B cell (primary cell): ENCODE results near the gene RAP1GAP2. TPM values are rescaled to one million over a fixed set of nuclear protein-coding genes. Genes with fewer than 3 reads are reported as not detected.

Experiments used
- ATAC-seq: fragments of 200-7000 bp; cut with Tn5 transposase; one replicate; pipeline ENCODE4 v1.10.0; 2021; ENCODE audit warnings: low read depth, mild to moderate bottlenecking, moderate number of reproducible peaks, moderate library complexity
- CTCF ChIA-PET: fragments of 350-600 bp; sonication (Branson Sonifier 250); formaldehyde crosslinking; loops from one replicate; lab custom pipeline; 2021; ENCODE audit warnings: antibody characterized with exemption, inconsistent platforms; lab: Charles Lee
- POLR2A ChIA-PET: fragments of 350-600 bp; sonication (Branson Sonifier 250); formaldehyde crosslinking; loops from one replicate; lab custom pipeline; 2021; ENCODE audit warnings: antibody characterized with exemption; lab: Charles Lee
- DNase-seq: peaks from one replicate; pipeline ENCODE4 v3.0.0; 2013
- H2AFZ ChIP-seq: 2 replicates; pipeline ENCODE4 v1.6.1; 2012; ENCODE audit warnings: mild to moderate bottlenecking, low read depth, low read length; ENCODE audit not compliant: insufficient read depth, poor library complexity, severe bottlenecking
- H3K27ac ChIP-seq, 2 donors: 1 replicate in 1 of 2; 2 replicates in 1 of 2; pipeline ENCODE4 v1.5.1; 2012 to 2013; ENCODE audit warnings: low read length in 2 of 2, mild to moderate bottlenecking in 2 of 2, moderate library complexity in 1 of 2
- H3K27me3 ChIP-seq, 4 experiments: fragments of 200-600 bp in 1 of 4; sonication (generic) in 1 of 4; replicated peaks in 1 of 4; 1 replicate in 2 of 4; 2 replicates in 2 of 4; pipeline versions ENCODE4 v1.6.1 to v1.7.0; 2013 to 2016; ENCODE audit warnings: low read length in 3 of 4, mild to moderate bottlenecking in 2 of 4, mixed read lengths in 1 of 4, moderate library complexity in 1 of 4; ENCODE audit not compliant: insufficient read depth in 4 of 4, control insufficient read depth in 3 of 4; ENCODE audit errors: control extremely low read depth in 1 of 4
- H3K36me3 ChIP-seq, 2 experiments: replicated peaks in 1 of 2; 1 replicate in 1 of 2; 2 replicates in 1 of 2; pipeline versions ENCODE4 v1.6.1 to v1.7.1; 2013; ENCODE audit warnings: low read length in 1 of 2; ENCODE audit not compliant: insufficient read depth in 2 of 2, control insufficient read depth in 1 of 2; ENCODE audit errors: control extremely low read depth in 1 of 2, extremely low read depth in 1 of 2
- H3K4me1 ChIP-seq, 2 donors: fragments of 200-600 bp in 1 of 2; sonication (generic) in 1 of 2; 1 replicate in 1 of 2; 2 replicates in 1 of 2; pipeline versions ENCODE4 v1.5.1 to v1.6.1; 2013 to 2017; ENCODE audit warnings: low read length in 2 of 2; ENCODE audit not compliant: control insufficient read depth in 2 of 2, insufficient read depth in 2 of 2
- H3K4me2 ChIP-seq: replicated peaks from 2 replicates; pipeline ENCODE3; 2012; ENCODE audit warnings: mild to moderate bottlenecking, low read depth, low read length; ENCODE audit not compliant: poor library complexity, severe bottlenecking
- H3K4me3 ChIP-seq, 5 experiments: fragments of 200-600 bp in 1 of 5; sonication (generic) in 1 of 5; 1 replicate in 3 of 5; 2 replicates in 2 of 5; pipeline versions ENCODE4 v1.5.1 to v1.7.0; 2011 to 2016; ENCODE audit warnings: low read length in 4 of 5, mild to moderate bottlenecking in 4 of 5, low read depth in 2 of 5, control low read depth in 1 of 5, moderate library complexity in 1 of 5; ENCODE audit not compliant: insufficient read depth in 1 of 5; ENCODE audit errors: control extremely low read depth in 1 of 5, extremely low read depth in 1 of 5
- H3K79me2 ChIP-seq: fragments of 200-600 bp; sonication (generic); one replicate; pipeline ENCODE4 v1.6.0; 2016; ENCODE audit warnings: low read length; ENCODE audit not compliant: control insufficient read depth, insufficient read depth
- H3K9ac ChIP-seq: fragments of 200-600 bp; sonication (generic); 2 replicates; pipeline ENCODE4 v1.6.1; 2017; ENCODE audit warnings: mild to moderate bottlenecking, low read length, moderate library complexity
- H3K9me3 ChIP-seq, 3 donors: one replicate each; pipeline versions ENCODE4 v1.6.1 to v1.7.1; 2013; ENCODE audit warnings: low read length in 2 of 3; ENCODE audit not compliant: control insufficient read depth in 2 of 3, insufficient read depth in 1 of 3; ENCODE audit errors: control extremely low read depth in 1 of 3
- H4K20me1 ChIP-seq: 2 replicates; pipeline ENCODE4 v1.6.0; 2012; ENCODE audit warnings: mild to moderate bottlenecking, low read length; ENCODE audit not compliant: insufficient read depth, control insufficient read depth, poor library complexity, severe bottlenecking
- H3K27ac Mint-ChIP-seq: one replicate; pipeline ENCODE4 v1.8.0; 2021; ENCODE audit warnings: mixed read lengths
- H3K27me3 Mint-ChIP-seq: one replicate; pipeline ENCODE4 v1.8.0; 2021; ENCODE audit warnings: mixed read lengths
- H3K4me1 Mint-ChIP-seq: one replicate; pipeline ENCODE4 v1.8.0; 2021; ENCODE audit warnings: mixed read lengths
- H3K4me3 Mint-ChIP-seq: one replicate; pipeline ENCODE4 v1.8.0; 2021; ENCODE audit warnings: mixed read lengths
- H3K9me3 Mint-ChIP-seq: one replicate; pipeline ENCODE4 v1.8.0; 2022; ENCODE audit warnings: mixed read lengths; ENCODE audit not compliant: insufficient read depth
- EZH2 ChIP-seq: IDR thresholded peaks from 2 replicates; pipeline ENCODE4 v1.6.1; 2012; ENCODE audit warnings: borderline replicate concordance, low read depth, mild to moderate bottlenecking, moderate library complexity, low read length; ENCODE audit not compliant: insufficient read depth, poor library complexity, severe bottlenecking
- WGBS: methylation state at CpG from one replicate; pipeline ENCODE4 v1.1.5; 2013; ENCODE audit warnings: missing lambda C conversion rate; ENCODE audit not compliant: insufficient coverage; 5-methylcytosine and 5-hydroxymethylcytosine counted together
- intact Hi-C: fragments of 100-400 bp; cut with micrococcal nuclease; formaldehyde crosslinking; loops from one replicate; pipeline ENCODE4 v1.10.0; 2022
- polyA plus RNA-seq: library from polyadenylated mRNA; depleted of rRNA; stranded (reverse); fragments of >200 nt; gene quantifications from 2 replicates; pipeline ENCODE4 v1.2.3, GENCODE V29; 2012
- total RNA-seq, 2 donors: library from RNA; stranded (reverse); fragments of 120-200 nt in 1 of 2; gene quantifications; 1 replicate in 1 of 2; 2 replicates in 1 of 2; pipeline versions ENCODE4 v1.2.3 to v1.2.4, GENCODE V29; 2013 to 2022
- TF ChIP-seq, protein P1 (sequence below): fragments of 200-600 bp; IDR thresholded peaks from one replicate; pipeline ENCODE4 v1.8.0; 2022; ENCODE audit warnings: antibody characterized with exemption, mild to moderate bottlenecking

Gene RAP1GAP2
- total and polyA plus RNA-seq, 2 donors (not counting 1 experiment from before 2014, with no cell fraction given) = 14.9 to 16.4 TPM

DNA sequence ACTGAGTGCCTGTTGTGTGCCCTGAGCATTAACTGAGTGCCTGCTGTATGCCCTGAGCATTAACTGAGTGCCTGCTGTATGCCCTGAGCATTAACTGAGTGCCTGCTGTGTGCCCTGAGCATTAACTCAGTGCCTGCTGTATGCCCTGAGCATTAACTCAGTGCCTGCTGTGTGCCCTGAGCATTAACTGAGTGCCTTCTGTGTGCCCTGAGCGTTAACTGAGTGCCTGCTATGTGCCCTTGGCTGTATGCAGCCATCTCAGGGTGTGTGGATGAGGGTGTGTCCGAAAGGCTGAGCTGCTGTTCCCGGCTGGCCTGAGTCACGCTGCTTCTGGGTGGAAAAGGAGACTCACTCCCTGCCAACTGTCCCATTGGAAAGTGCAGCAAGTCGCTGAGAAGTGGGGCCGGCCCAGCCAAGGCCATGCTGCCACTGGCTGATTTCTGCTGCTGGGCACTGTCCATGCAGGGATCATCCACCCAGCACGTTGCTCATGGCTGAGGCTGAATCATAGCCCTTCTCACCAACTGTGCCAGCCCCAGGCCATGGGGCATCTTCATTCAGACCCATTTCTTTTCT, 153.3 kb downstream of the RAP1GAP2 start:
- Mint-ChIP-seq H3K4me1 (peaks cover 2% of the 10 kb centered on the region), H3K27ac (no peak overlapping the region), H3K27me3 (no peaks in the 10 kb centered on the region), H3K4me3 (no peak overlapping the region), H3K9me3 (no peaks in the 10 kb centered on the region)
- POLR2A ChIA-PET = no interaction called here
- TF ChIP-seq, protein P1, sequence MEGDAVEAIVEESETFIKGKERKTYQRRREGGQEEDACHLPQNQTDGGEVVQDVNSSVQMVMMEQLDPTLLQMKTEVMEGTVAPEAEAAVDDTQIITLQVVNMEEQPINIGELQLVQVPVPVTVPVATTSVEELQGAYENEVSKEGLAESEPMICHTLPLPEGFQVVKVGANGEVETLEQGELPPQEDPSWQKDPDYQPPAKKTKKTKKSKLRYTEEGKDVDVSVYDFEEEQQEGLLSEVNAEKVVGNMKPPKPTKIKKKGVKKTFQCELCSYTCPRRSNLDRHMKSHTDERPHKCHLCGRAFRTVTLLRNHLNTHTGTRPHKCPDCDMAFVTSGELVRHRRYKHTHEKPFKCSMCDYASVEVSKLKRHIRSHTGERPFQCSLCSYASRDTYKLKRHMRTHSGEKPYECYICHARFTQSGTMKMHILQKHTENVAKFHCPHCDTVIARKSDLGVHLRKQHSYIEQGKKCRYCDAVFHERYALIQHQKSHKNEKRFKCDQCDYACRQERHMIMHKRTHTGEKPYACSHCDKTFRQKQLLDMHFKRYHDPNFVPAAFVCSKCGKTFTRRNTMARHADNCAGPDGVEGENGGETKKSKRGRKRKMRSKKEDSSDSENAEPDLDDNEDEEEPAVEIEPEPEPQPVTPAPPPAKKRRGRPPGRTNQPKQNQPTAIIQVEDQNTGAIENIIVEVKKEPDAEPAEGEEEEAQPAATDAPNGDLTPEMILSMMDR = no peak
- TF ChIP-seq EZH2 = no peak
- no peaks in the 10 kb centered on the region for H3K27me3 ChIP-seq
- DNase-seq = no peak
- H3K79me2 ChIP-seq = no peaks in the 10 kb centered on the region
- no peak overlapping the region for H2AFZ ChIP-seq
- no peak overlapping the region for H3K27ac ChIP-seq
- no peak overlapping the region for H3K9ac ChIP-seq
- H3K9me3 ChIP-seq = no peaks in the 10 kb centered on the region
- no peak overlapping the region for H3K4me2 ChIP-seq
- no peak overlapping the region for H3K4me3 ChIP-seq
- intact Hi-C loops = no loop called here
- no peaks in the 10 kb centered on the region for H4K20me1 ChIP-seq
- H3K4me1 ChIP-seq = no peaks in the 10 kb centered on the region
- 96% methylated on average over 7 of the region's 7 CpGs for WGBS
- ATAC-seq = no peak
- H3K36me3 ChIP-seq = no peaks in the 10 kb centered on the region
- CTCF ChIA-PET = no interaction called here

DNA sequence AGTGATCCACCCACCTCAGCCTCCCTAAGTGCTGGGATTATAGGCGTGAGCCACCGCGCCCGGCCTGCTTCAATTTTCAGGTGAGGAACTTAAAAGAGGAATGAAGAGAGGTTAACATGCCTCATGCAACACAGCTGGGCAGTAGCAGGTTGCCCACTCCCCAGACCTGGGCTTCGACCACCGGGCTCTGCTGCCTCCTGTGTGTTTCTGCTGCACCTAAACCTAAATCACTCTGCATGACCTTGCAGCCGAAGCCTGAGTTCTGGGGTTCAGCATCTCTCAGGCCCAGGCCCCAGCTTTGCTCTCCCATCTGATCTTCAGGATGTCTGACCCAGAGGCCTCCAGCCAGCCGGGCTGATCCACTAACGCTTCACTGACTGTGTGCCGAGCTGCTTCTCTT, 154.6 kb downstream of the RAP1GAP2 start:
- Mint-ChIP-seq H3K4me3 (no peak overlapping the region), H3K4me1 (peaks cover 11% of the 10 kb centered on the region), H3K27ac (no peak overlapping the region), H3K27me3 (peaks cover 6% of the 10 kb centered on the region), H3K9me3 (no peaks in the 10 kb centered on the region)
- TF ChIP-seq, protein P1 = no peak
- TF ChIP-seq EZH2 = no peak
- no peak for ATAC-seq
- peaks cover 8 to 10% of the 10 kb centered on the region in 2 donors for H3K4me1 ChIP-seq
- H3K4me2 ChIP-seq = no peak overlapping the region
- ChIA-PET CTCF (no interaction called here), POLR2A (no interaction called here)
- H3K27ac ChIP-seq = no peak overlapping the region
- H3K79me2 ChIP-seq = peaks cover 3% of the 10 kb centered on the region
- no peaks in the 10 kb centered on the region for H3K36me3 ChIP-seq
- WGBS = 93% methylated on average over 9 of the region's 10 CpGs
- H2AFZ ChIP-seq = no peak overlapping the region
- H3K4me3 ChIP-seq = no peak overlapping the region
- H4K20me1 ChIP-seq = peaks cover 6% of the 10 kb centered on the region
- peaks cover 0 to under 1% (median 0%) of the 10 kb centered on the region in 4 experiments for H3K27me3 ChIP-seq
- no peak for DNase-seq
- H3K9me3 ChIP-seq = no peaks in the 10 kb centered on the region
- H3K9ac ChIP-seq = no peak overlapping the region
- intact Hi-C loops = no loop called here
